ENCODE measurements around the gene PLEKHJ1.
"Not testable (repeated sequence)": the region's sequence is repeated elsewhere in the genome, so short reads cannot be mapped to it uniquely, and the experiment has no call there.

Gene PLEKHJ1

DNA sequence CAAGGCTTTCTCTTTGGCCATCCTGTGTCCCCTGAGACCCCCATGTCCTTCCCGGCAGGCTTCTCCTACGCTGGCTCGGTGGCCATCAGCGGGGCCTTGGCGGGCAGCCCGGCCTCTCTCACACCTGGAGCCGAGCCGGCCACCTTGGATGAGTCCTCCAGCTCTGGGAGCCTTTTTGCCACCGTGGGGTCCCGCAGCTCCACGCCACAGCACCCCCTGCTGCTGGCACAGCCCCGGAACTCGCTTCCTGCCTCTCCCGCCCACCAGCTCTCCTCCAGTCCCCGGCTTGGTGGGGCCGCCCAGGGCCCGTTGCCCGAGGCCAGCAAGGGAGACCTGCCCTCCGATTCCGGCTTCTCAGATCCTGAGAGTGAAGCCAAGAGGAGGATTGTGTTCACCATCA is 14.2 kb downstream of the PLEKHJ1 start:
- no peak for DNase-seq

DNA sequence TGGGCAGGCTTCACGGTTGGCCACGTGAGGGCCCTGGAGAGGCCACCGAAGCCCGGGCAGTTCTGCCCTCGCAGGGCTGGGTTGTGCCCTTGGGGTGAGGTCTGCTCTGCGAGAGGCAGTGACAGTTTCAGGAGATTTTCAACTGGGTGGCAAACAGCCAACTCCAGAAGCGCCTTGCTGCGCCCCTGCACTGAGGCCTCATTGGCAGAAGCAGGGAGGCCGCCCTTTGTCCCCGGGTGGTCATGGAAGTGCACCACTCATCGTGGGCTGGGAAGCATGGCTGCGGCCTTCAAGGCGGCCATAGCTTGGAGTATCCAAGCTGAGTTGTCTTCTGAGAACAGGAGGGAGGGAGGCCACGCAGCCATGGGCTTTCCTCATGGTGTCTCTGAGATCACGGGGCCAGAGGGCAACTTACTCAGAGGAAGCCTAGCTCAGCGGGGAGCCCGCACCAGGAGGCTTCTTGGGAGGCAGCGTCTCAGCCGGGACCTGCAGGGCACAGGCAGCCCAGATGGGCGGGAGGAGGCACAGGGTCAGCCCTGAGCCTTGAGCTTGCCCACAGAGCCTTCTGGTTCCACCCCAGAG is 14.8 kb downstream of the PLEKHJ1 start:
- DNase-seq: no peak

DNA sequence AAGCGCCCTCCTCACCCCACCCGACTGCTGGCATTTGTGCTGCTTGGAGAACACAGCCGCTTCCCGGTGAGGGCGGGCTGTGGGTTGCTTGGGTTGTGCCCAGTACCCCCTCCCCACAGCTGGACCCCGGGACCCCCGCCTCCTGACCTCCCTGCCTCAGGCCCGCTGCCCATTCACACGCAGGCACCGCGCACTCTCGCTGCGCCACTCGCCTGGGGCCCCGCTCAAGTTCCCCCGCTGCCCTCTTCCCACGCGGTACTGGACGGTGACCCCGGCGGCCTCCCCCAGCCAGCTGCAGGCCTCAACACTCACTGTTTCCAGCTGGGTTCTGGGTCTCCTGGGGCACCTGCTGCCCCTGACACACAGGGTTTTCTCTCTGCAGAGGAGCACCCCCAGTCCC is 16.4 kb downstream of the PLEKHJ1 start:
- DNase-seq: no peak

DNA sequence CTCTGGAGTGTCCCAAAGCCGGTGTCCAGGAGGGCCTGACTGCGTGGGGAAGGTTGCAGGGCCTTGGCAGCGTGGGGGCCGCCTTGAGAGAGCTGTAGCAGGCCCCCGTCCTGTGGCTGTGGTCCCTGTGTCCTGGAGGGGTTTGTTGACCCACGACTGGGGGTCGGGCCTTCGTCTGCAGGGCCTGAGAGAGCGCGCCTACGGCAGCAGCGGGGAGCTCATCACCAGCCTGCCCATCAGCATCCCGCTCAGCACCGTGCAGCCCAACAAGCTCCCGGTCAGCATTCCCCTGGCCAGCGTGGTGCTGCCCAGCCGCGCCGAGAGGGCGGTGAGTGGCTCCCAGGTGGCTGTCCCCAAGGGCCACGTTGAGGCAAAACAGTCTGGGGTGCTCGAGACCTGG is 18.5 kb downstream of the PLEKHJ1 start:
- DNase-seq: no peak

DNA sequence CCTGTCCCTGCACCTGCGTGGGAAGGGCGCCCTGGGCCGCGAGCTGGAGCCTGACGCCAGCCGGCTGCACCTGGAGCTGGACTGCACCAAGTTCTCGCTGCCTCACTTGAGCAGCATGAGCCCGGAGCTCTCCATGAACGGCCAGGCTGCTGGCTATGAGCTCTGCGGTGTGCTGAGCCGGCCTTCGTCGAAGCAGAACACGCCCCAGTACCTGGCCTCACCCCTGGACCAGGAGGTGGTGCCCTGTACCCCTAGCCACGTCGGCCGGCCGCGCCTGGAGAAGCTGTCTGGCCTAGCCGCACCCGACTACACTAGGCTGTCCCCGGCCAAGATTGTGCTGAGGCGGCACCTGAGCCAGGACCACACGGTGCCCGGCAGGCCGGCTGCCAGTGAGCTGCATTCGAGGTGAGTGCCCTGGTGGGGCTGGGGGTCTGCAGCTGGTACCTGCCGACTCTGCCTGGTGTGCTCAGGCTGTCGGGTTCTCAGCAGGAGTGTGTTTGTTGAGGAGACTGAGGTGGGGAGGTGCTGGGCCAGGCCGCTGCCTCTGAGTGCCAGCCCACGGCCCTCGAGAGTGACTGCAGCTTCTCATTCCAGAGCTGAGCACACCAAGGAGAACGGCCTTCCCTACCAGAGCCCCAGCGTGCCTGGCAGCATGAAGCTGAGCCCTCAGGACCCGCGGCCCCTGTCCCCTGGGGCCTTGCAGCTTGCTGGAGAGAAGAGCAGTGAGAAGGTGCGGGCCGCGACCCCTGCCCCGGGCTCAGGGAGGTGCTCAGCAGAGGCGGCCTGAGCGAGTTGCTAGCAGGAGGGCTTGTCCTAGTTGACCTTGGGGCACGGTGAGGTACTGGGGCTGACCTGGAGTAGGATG is 19.5 kb downstream of the PLEKHJ1 start:
- no peak for DNase-seq

DNA sequence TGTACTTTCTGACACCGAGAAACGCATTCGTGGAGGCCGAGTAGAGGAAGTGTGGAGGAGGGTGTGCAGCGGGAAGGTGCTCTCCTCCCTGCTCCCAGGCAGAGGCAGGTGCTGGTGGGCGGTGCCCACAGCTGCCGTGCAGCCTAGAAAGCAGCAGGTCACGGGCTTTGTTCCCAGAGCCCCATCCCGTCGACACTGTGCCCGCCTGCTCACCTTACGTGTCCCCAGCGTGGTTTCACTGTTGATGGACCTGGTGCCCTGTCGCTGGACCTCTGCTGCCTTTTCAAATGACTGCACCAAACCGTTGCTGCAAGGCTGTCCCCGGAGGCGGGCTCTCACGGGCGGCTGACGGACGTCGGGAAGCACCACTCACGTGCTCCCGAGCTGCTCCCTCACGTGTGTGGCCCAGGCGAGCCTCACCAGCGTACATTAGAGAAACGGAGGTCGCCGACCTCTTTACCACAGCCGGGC is 20.8 kb downstream of the PLEKHJ1 start:
- DNase-seq: no peak

DNA sequence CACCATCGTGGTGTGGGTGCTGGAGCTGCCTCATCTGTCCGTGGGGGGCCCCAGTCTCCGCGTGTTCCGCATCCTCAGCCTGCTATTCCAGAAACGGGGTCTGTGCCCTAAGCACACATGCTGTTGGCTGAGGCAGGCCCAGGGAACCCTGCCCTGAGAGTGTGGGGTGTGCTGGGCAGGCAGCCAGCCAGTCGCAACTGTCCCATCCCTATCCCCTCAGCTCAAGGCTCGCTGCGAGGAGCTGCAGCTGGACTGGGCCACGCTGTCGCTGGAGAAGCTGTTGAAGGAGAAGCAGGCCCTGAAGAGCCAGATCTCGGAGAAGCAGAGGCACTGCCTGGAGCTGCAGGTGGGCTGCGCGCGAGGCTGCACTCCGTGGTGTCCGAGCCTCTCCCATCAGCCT is 21.9 kb downstream of the PLEKHJ1 start:
- no peak for DNase-seq

DNA sequence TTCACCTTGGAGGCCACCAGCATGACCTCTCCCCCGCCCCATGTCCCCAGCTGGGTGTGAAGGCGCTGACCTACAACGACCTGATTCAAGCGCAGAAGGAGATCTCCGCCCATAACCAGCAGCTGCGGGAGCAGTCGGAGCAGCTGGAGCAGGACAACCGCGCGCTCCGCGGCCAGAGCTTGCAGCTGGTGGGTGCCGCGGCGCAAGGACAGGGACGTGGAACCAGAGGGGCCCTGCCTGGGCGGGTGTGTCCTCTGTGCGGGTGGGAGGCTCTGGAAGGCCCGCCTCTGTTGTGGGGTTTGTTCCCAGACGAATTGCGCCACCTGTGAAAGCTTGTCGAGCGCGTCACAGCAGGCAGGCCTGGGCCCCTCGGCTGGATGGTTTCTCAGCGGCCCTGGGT is 22.3 kb downstream of the PLEKHJ1 start:
- no peak for DNase-seq

DNA sequence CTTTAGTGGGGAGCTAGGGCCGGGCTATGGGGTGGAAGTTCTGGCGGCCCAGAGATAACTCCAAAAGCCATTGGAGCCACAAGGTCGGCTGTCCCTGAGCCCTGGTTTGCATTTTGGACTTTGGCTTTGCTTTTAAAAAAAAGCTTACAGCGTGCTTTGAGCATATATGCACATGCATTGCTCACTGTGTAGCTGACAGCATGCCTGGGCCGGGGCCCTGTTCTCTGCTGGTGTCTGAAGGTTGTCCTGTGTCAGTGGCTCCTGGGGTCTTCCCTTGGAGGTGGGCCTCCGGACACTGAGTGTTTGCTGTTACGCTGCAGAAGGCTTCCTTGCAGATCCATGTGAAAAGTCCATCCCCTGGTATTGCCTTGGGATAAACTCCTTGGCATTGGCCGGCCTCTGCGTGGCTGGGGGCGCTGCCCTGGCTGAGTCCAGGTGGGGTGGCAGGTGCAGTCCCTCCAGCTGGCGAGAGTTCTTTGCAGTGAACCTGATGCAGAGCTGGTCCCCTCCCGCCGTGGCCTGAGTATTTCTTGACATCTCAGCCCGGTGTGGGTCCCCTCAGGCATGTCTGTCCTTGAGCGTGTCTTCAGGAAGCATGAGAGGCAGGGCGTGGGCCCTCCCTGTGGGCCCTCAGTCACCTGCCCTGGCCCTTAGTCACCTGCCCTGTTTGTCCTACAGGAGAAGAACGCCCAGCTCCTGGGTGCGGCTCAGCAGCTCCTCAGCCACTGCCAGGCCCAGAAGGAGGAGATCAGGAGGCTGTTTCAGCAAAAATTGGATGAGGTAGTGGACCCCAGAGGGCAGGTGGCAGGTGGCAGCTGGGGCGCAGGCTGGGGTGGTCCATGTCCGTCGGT is 23.0 kb downstream of the PLEKHJ1 start:
- DNase-seq: no peak

DNA sequence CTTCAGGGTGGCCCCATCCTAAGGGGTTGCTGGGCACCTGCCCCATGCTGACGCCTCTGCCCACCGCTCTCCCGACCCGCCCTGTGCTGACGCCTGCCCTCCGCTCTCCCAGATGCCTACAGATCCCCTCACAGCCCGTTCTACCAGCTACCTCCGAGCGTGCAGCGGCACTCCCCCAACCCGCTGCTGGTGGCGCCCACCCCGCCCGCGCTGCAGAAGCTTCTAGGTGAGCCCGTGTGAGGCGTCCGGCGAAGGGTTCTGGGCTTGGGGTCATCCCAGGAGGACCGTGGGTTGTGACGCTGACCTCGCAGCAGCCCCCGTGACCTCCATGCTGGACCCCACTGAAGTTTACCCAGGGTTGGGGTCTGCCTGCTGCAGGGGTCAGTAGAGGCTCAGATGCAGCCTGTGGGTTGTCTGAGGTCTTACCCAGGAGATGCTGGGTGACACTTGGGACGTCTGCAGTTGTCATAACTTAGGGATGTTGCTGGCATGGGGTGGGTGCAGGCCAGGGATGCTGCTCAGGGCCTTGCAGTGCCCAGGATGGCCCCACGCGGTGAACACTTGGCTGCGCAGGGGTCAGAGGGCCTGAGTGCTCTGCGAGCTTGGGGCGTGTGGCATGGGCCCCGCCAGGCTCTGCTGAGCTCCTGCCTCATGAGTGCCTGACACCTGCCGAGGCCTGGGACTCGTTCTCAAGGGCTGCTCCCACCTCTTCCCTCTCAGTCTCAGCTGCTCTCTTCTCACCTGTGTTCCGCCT is 25.0 kb downstream of the PLEKHJ1 start:
- no peak for DNase-seq

DNA sequence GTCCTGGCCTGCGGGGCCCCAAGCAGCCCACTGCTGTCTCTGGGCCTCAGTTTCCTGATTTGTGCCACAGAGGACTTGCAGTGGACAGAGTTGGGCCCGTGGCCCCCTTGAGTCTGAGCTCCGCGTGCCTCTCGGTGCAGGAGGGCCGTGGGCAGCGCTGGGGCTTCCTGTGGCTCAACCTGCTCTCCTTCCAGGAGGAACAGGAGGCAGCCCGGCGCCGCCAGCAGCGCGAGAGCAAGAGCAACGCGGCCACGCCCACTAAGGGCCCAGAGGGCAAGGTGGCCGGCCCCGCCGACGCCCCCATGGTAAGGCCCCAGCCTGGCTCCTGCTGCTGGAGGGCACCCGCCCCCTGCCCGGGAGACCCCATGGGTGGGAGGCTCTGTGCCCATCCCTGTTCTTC is 25.9 kb downstream of the PLEKHJ1 start:
- DNase-seq: no peak

DNA sequence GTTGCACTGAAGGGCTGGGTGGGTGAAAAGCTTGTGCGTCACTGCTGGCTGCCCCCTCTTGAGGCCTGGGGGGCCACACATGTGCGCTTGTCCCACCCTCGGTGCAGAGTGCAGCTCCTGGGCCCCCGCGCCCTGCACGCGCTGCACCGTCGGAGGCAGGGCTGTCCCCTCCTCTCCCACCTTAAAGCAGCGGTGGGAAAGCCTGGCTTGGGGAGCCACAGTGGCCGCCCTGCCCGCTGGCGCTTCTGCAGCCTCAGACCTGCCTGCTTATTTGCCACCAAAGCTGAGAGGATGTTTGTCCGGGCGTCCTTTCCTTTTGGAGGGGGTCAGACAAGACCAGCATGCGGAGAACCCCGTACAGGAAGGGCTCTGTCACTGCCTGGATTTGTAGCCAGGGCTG is 26.7 kb downstream of the PLEKHJ1 start:
- DNase-seq: no peak

DNA sequence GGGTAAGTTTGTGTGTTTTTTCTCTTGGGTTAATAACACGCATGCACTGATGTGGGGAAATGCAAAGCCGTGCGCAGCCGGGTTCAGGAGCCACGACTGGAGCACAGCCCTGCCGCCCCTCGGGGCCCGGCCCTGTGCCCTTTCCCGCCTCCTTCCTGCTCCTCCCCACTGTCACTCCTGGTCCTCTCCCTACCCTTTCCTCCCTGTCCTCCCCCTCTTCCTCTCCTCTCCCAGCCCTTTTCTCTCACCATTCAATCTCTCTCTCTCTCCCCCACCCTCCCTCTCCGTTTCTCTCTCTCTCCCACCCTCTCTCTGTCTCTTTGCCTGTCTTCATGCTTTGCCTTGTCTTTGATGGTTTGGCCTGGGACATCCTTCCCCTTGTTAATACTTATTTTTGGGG is 27.2 kb downstream of the PLEKHJ1 start:
- no peak for DNase-seq

DNA sequence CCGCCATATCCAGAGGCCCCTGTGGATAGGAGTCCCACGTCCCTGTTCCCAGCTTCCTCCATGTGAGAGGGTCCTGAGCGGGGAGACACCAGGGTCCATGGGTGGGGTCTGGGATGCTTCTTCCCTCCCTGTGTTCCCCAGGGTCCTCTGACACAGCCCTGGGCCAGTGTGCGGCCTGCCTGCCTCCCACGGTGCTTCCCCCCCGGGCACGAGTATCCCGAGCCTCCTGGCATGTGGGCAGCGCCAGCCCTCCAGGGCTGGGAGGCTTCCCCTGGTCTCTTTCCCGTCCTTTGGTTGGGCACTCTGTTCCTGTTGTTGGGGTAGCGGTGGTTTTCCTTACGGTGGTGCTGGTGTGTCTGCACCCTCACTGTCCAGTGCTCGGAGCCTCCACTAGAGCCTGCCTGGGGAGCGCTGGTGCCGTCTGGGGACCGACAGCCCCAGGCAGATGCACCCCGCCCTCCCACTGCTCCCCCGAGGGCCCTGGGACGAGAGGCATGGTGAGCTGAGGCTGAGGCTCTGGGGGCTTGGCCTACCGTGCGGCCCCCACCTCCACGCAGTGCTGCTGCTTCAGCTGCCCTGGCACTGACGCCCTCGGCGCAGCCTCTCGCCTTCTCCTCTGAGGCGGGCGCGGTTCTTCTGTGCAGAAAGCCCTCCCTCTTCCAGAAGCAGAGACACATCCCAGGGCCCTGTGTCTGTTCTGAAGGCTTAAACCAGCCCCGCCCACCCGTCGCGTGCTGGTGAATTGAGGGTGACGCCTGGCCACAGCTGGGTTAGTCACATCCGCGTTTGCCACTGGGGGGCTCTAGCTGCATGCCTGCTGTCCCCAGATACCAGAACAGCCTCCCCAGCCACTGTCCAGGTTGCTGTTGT is 27.9 kb downstream of the PLEKHJ1 start:
- DNase-seq: no peak

DNA sequence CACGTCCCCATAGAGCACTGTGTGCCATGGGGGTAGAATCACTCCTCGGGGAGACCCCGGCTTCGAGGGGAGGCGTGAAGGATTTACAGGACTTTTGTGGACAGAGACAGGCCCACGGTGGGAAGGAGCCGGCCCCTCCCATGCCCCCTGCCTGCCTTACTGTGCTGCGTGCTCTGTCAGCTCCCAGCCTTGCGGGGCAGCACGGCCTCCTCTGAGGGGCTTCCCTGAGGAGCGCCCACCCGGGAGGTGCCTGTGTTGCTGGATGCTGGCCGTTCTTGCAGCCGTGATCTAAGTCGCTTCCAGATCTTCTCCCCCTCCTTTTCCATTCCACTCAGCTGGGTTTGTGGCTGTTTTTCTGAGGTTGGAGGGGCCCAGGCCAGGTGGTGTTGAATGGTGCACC is 29.1 kb downstream of the PLEKHJ1 start:
- no peak for DNase-seq

DNA sequence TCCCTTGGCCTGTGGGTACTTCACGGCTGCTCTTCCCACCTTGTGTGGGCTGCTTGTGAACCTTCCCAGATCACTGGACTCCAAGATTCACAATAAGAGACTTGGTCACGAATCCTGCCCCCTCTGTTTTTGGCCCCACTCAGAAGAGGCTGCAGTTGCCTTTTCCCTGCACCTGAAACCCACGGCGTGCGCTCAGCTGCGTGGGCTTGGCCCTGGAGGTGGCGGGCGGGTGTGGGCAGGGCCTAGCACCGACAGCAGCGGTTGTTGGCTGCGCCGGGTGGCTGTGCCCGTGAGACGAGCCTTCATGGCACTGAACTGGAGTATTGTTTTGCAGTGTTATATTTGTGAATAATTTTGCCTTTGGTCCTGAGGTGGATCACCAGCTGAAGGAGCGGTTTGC is 33.8 kb downstream of the PLEKHJ1 start:
- no peak for DNase-seq

DNA sequence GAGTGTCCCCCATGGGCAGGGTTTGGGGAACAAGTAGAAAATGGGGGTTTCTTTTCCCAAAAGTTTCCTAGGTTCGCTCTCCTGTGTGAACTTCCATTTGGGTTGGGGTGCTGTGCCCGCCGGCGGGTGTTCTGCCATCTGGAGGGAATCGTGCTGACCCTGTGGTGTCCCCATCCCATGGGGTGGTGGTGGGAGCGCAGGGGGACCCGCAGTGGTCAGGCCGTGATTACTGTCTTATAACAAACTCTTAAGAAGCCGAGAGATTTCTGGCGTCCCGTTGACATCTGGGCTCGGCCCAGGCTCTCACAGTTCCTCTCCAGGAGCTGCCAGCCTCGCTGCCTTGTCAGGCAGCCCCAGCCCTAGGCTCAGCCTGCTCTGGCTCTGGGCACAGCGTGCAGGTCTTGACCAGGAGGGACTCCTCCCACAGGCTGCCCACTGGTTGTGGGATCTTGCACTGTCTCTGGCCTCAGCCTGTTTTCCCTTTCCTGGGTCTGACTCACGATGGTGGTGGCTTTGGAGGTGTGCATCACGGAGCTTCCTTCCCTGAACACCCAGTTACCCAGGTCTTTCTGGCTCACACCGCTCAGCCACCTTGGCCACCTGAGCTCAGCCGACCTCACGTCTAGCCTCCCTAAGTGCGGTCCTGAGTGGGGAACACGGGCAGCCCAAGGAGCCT is 34.5 kb downstream of the PLEKHJ1 start:
- no peak for DNase-seq

DNA sequence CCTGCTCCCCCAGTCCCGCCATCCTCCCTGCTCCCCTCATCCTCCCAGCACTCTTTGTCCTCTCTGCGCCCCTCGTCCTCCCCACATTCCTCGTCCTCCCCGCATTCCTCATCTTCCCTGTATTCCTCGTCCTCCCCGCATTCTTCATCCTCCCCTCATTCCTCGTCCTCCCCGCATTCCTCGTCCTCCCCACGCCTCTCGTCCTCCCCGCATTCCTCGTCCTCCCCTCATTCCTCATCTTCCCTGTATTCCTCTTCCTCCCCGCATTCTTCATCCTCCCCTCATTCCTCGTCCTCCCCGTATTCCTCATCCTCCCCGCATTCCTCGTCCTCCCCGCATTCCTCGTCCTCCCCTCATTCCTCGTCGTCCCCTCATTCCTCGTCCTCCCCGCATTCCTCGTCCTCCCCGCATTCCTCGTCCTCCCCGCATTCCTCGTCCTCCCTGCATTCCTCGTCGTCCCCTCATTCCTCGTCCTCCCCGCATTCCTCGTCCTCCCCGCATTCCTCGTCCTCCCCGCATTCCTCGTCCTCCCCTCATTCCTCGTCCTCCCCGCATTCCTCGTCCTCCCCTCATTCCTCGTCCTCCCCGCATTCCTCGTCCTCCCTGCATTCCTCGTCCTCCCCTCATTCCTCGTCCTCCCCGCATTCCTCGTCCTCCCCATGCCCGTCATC is 35.4 kb downstream of the PLEKHJ1 start:
- not testable (repeated sequence) for DNase-seq

DNA sequence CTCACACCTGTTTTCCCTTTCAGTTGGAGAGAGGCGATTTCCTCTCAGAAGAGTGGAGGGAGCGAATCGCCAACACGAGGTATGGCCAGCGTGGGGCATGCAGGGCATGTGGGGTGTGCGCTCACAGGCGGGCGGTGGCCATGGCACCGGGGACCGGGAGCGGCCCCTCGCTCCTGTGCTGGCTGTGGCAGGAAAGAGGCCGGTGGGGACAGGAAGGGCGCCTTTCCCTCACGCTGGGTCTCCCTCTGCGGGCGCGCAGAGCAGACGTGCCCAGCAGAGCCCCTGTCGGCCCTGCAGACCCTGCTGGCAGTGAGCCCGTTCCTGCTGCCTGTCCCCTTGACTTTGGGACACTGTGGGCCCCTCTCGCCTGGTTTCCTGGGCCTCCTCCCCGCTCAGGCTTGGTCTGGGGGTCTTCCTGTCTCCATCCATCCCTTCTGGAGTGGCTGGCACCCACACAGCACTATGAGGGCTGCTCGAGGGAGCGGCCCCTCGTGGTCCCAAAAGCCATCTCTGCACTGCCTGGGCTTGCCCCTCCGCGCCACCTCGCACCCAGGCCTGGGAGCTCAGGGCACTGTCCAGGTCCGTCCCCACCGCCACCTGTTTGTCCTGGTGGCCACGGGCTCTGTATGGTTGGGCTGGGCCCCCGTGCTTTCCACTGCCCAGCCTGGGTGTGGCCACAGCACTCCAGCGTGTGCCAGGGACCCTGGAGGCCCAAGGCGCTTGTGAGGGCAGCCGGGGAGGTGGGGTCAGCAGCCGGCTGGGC is 36.1 kb downstream of the PLEKHJ1 start:
- no peak for DNase-seq
